PC-9 (cell line): ENCODE measurements around the gene CLASP1.

Experiments
- CTCF ChIP-seq: fragments of 200-600 bp; sonication (generic); conservative IDR thresholded peaks from 2 replicates; pipeline ENCODE4 v1.6.1; 2017; ENCODE audit warnings: mixed run types, antibody characterized with exemption, mild to moderate bottlenecking, moderate library complexity
- EZH2 ChIP-seq: fragments of 200-600 bp; sonication (generic); IDR thresholded peaks from 2 replicates; pipeline ENCODE4 v1.8.0; 2017; ENCODE audit warnings: antibody characterized with exemption, low read depth

- no peak for TF ChIP-seq CTCF
- no peak for TF ChIP-seq EZH2
These were observed 172.6 kb downstream of the CLASP1 start for GRCh38 chr2:121476684-121477083.
